ENCODE measurements around the gene C16orf87. TPM values are rescaled to one million over a fixed set of nuclear protein-coding genes. Genes with fewer than 3 reads are reported as not detected.

Gene C16orf87
- total RNA-seq, 2 donors from 2014 or later = 6.9 to 8.8 TPM

GRCh38 chr16:46747777-46748651 lies 83.0 kb downstream of the C16orf87 start, which contains the start of gene MYLK3:
Gene MYLK3 (minus strand): TSS chr16:46748344. CDS start chr16:46748193, 151 bp downstream.
- TF ChIP-seq CTCF (IDR thresholded peaks at IDR 0.05) = no peak
- Histone ChIP-seq H3K9me3 (no peaks in the 10 kb centered on the region), H3K36me3 (no peaks in the 10 kb centered on the region), H3K27me3 (replicated peaks; ENCODE audit: insufficient read depth) (no peaks in the 10 kb centered on the region), H3K4me1 (ENCODE audit: control insufficient read depth in 1 of 2, low read depth in 2 of 2) (peaks cover 0 to 4% of the 10 kb centered on the region in 2 donors), H3K27ac (no peak within 1 kb of the TSS), H3K4me3 (no peak within 1 kb of the TSS)
- ATAC-seq (ENCODE audit: insufficient number of reproducible peaks, low FRiP score, low read depth) (no peak), DNase-seq (ENCODE audit: low spot score) (no peak)

DNA sequence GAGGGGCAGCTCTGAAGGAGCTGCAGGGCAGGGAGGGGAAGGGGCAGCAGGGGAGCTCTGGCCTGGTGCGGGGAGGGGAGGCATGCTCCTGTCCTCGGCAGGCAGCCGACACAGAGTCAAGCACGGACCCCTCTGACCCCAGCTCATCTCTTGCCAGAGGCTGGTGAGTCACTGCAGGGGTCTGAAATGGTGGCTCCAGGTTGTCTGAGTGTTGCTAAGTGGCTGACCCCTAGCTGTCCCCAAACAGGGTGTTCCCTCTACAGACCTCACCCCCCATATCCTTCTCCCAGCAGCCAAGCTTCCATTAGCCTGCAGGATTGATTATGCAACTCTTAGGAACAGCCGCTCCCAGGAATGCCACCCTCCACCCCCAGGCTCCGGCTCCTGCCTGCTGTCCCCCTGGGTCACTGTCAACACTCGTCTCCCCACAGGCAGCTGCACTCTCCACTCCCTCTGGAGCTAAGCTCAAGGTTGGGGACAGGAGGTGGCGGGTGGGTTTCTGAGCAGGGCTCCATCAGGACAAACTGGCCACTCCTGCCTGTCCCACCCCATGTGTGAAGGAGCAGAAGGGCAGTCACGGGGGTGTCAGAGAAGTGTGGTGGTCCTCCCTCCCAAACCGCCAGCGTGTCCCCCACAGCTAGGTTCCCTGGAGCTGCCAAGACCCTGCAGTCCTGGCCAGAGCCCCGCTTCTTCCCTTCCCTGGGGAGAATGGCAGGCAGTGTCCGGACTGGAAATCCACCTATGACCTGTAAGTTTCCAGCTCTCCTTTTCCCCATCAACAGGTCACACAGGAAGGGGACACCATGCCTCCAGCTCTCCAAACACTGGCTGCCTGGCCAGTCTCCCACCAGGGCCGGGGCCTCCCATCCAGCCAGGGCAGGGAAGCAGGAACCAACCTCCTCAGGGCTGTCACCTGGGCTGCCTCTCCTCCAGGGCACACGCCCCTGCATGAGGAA lies 83.9 kb downstream of the C16orf87 start:
- Histone ChIP-seq H3K27ac (no peak overlapping the region), H3K4me1 (ENCODE audit: control insufficient read depth in 1 of 2, low read depth in 2 of 2) (peaks cover 0 to 6% of the 10 kb centered on the region in 2 donors), H3K27me3 (replicated peaks; ENCODE audit: insufficient read depth) (no peaks in the 10 kb centered on the region), H3K4me3 (no peak overlapping the region), H3K9me3 (no peaks in the 10 kb centered on the region), H3K36me3 (no peaks in the 10 kb centered on the region)
- DNase-seq (ENCODE audit: low spot score) = no peak
- ATAC-seq (ENCODE audit: insufficient number of reproducible peaks, low FRiP score, low read depth) = no peak
- TF ChIP-seq CTCF (IDR thresholded peaks at IDR 0.05) = no peak

Other genes with a start within 250 kb of the C16orf87 start
- gene SHCBP1, start 209.8 kb downstream of the C16orf87 start, total RNA-seq = under 1 TPM; 0.49 to 0.54 TPM
- 10 to 100 TPM; 32.9 to 69.9 TPM for gene VPS35, start 142.0 kb downstream of the C16orf87 start, total RNA-seq
- gene ORC6, start 141.5 kb downstream of the C16orf87 start, total RNA-seq = 10 to 100 TPM in 1 of 2 donors, 1 to 10 TPM in 1; 2.0 to 14.8 TPM
- gene MYLK3, start 82.8 kb downstream of the C16orf87 start, total RNA-seq = 1 to 10 TPM in 1 of 2 donors, under 1 TPM in 1; 0.14 to 3.0 TPM
- gene GPT2, start 53.2 kb upstream of the C16orf87 start, total RNA-seq = 1 to 10 TPM; 5.1 to 6.8 TPM
- 10 to 100 TPM; 35.1 to 39.6 TPM for gene DNAJA2, start 142.5 kb upstream of the C16orf87 start, total RNA-seq